GM19035 (cell line): ENCODE measurements around the gene SPINK2.

ENCODE experiments used
- ATAC-seq: cut with Tn5 transposase; IDR thresholded peaks from one replicate; pipeline ENCODE4 v1.9.1; 2021; ENCODE audit not compliant: unreplicated experiment

The SPINK2 gene

GRCh38 chr4:56799824-56800756 is 21.4 kb downstream of the SPINK2 start:
- ATAC-seq = peak; percentile 93

DNA sequence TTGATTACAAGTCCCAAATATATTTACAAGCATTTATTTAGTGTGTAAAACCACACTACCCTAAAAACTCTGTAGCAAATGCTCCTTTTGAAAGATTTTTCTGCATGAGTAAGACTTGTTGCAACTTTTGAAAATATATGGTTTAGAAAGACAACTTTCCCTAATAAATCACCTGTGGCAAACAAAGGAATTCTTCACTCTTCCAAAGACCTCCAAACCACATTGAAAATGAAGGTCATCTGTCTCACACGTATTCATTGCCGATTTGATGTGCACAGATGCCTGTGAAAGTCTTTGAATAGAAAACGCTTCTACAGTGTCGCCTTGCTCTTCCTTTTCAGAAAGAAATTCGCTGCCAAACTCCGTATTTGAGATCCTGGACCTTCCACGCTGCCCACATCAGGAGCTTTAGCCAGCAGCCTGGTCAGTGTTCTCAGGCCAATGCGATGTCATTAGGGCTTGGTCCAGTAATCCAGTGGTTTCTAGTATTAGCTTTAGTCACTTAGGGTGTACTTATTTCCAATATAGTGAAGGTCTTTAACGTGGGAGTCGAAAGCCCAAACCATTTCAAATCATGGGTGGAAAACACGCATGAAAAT is 22.2 kb downstream of the SPINK2 start:
- no peak for ATAC-seq

GRCh38 chr4:56796211-56796610 is 25.3 kb downstream of the SPINK2 start:
- no peak for ATAC-seq

- ATAC-seq = peak; percentile 90
These were observed 30.2 kb downstream of the SPINK2 start for GRCh38 chr4:56791316-56791715.

- peak; percentile 19 for ATAC-seq
These were observed 30.8 kb downstream of the SPINK2 start for GRCh38 chr4:56790691-56791091.

DNA sequence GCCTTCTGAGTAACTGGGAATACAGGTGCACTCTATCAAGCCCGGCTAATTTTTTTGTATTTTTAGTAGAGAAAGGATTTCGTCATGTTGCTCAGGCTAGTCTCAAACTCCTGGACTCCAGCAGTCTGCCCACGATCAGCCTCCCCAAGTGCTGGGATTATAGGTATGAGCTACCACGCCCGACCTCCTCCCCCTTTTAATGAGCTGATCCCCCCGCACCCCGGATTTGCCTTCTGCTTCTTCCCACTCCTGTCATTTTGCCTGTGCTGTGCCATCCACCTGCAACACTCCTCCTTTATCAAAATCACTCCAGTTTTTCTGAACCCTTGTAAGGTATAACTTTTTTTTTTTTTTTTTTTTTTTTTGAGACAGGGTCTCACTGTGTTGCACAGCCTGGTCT is 33.4 kb downstream of the SPINK2 start:
- no peak for ATAC-seq

DNA sequence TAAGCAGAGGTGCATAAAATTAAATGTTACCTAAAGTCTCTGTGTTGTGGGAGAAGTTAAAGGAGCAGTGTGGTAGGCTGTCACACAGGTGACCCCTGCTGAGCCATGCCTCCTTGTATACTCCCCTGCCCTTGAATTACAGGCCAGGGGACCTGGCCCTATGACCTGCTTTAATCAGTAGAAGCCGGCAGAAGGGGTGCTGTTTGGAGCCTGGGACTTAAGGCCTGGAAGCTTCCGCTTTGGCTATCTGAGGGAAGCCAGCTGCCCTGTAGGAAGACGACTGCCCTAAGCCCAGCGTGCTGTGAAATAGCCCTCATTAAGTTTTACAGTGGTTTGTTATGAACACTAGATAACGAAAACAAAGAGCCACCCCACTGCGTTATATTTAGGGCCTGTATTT is 34.1 kb downstream of the SPINK2 start:
- ATAC-seq = no peak

GRCh38 chr4:56786955-56787354 is 34.5 kb downstream of the SPINK2 start:
- ATAC-seq = no peak

- no peak for ATAC-seq
These were observed 37.5 kb downstream of the SPINK2 start for GRCh38 chr4:56783986-56784385.

GRCh38 chr4:56782019-56782418 is 39.5 kb downstream of the SPINK2 start:
- ATAC-seq = no peak

DNA sequence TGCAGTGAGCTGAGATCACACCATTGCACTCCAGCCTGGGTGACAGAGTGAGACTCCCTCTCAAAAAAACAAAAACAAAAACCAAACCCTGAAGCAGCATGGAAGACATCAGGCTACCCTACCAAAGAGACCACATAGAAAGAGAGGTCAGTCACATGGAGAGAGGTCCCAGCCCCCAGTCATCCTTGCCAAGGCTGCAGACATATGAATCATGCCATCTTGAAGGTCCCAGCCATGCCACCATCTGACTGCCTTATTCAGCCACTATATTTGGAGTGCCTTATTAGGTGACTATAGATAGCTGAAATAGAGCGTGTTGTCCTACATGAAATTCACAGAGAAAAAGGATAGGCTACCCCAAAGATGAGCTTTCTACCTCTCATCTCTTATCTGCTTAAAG is 48.2 kb downstream of the SPINK2 start:
- no peak for ATAC-seq

DNA sequence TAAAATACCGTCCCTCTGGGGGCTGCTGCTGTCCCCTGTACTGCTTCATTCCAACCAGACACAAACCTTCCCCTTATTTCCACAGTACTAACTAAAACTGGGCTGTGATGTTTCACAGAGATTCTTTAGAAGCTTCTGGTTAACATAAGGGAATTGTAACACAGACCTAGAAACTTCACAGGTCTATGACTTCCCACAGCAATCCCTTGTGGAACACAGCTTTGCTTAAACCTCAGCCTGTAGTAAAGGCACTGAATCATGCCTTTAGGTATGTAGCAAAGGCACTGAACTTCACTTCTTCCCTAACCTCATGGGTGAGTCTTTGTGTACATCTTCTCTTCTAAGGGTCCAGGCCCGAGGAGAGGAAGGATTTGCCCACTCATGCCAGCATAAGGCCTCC is 49.4 kb downstream of the SPINK2 start:
- no peak for ATAC-seq

DNA sequence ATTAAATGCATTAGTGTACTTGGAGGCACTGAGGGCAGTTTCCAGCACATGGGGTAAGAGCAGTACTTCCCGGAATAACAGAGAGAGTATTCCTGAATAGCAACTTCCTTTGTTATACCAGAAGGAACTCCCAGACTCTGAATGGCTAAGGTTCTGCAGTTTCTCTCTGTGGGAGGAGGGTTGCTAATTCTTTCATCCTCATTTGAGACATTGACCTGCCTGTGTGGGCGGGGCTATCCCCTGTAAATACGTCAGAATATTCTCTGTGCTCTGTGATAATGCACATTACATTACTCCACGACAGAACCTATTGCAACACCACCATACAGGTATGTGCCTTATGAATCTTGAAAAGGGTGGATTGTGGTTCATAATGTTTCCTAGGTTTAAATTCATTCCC is 52.7 kb downstream of the SPINK2 start:
- no peak for ATAC-seq

DNA sequence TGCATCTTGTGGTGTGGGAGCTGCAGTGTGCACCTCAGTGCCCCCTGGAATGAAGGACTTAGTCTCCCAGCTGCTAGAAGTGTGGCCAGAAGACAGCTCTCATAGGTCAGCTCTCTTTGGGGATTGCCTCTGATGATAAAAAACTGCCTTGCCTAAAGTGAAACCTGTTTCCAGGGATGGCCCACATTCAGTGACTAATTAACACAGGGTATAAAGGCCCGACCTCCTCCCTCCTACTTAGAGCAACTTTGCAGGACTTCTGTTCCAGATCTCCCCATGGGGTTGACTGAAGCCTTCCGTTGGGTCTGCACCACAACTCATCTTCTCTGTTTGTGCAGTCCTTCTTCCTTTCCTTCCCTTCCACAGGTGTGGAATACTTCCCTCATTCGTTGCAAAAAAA is 53.2 kb downstream of the SPINK2 start:
- ATAC-seq = no peak

- ATAC-seq = no peak
These were observed 53.9 kb downstream of the SPINK2 start for GRCh38 chr4:56767567-56767966.

GRCh38 chr4:56764775-56765174 is 56.7 kb downstream of the SPINK2 start:
- ATAC-seq = no peak

DNA sequence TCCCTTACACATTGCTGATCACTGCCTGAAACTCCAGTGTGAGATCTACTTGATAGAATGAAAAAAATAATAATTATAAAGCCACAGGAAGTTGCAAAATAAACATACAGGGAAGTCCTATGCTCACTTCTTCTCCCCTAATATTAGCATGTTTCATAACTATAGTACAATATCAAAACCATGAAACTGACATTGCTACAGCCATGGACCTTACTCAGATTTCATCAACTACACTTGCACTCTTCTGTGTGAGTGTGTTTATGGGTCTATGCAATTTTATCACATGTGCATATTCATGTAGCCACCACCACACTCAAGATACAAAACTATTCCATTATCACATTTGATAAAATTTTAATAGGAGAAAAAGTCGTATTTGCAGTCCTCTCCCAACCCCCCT is 57.3 kb downstream of the SPINK2 start:
- ATAC-seq = no peak

GRCh38 chr4:56762484-56763250 is 58.8 kb downstream of the SPINK2 start:
- peak; percentile 35 for ATAC-seq

DNA sequence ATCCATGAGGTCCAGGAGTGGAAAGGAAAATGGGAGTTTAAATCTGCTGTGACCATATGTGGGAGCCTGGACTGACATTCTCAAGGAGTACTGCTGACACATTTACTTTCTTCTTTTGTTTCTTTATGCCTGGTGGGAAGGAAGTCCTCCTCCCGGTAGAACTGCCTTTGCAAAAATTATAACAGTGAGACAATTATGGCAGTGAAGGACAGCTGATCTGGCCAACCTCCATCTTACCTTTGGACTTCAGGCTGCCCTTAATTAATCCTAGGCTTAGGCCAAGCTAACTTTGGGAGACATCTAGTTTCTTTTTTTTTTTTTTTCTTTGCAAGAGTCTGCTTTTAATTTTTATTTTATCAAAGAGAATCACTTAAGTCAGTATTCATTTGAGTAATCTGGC is 61.3 kb downstream of the SPINK2 start:
- no peak for ATAC-seq
